IMR-90 (cell line): ENCODE data around the gene PDE11A. TPM values are rescaled to one million over a fixed set of nuclear protein-coding genes. Genes with fewer than 3 reads are reported as not detected.

ENCODE experiments used
- ATAC-seq: fragments of 200-7000 bp; cut with Tn5 transposase; 2 replicates; pipeline ENCODE4 v1.9.1; 2020; ENCODE audit warnings: low read depth, mild to moderate bottlenecking, moderate library complexity
- BruUV-seq: library from RNA; stranded (reverse); fragments of 400-500 nt; replicated peaks from 2 replicates; lab custom pipeline; 2021; lab: Mats Ljungman, UMichigan
- CTCF ChIA-PET: fragments of 300-600 bp; formaldehyde crosslinking; extraction: SDS; loops from one replicate; lab custom pipeline; 2021; ENCODE audit warnings: antibody characterized with exemption; lab: Yijun Ruan, JAX
- POLR2A ChIA-PET: fragments of 300-600 bp; sonication (Branson Sonifier 250); formaldehyde crosslinking; loops from one replicate; lab custom pipeline; 2022; ENCODE audit warnings: antibody characterized with exemption; ENCODE audit not compliant: unreplicated experiment; lab: Charles Lee
- DNase-seq: peaks from one replicate; pipeline ENCODE4 v3.0.0; 2013
- H2AFZ ChIP-seq: replicated peaks from 2 replicates; pipeline ENCODE3; 2013; ENCODE audit warnings: low read length, mild to moderate bottlenecking; ENCODE audit not compliant: poor library complexity
- H2AK5ac ChIP-seq: 2 replicates; pipeline ENCODE4 v1.6.1; 2013; ENCODE audit warnings: low read depth, low read length, inconsistent platforms
- H2AK9ac ChIP-seq: replicated peaks from 2 replicates; pipeline ENCODE3; 2013; ENCODE audit warnings: mild to moderate bottlenecking, low read depth, low read length, moderate library complexity; ENCODE audit not compliant: poor library complexity
- H2BK120ac ChIP-seq: 2 replicates; pipeline ENCODE4 v1.6.1; 2013; ENCODE audit warnings: low read depth, low read length, inconsistent platforms
- H2BK15ac ChIP-seq: 3 replicates; pipeline ENCODE4 v1.6.1; 2013; ENCODE audit warnings: low read depth, low read length, inconsistent platforms
- H2BK20ac ChIP-seq: 2 replicates; pipeline ENCODE4 v1.6.1; 2013; ENCODE audit warnings: low read depth, mild to moderate bottlenecking, inconsistent platforms, low read length, moderate library complexity
- H2BK5ac ChIP-seq: 2 replicates; pipeline ENCODE4 v1.6.1; 2013; ENCODE audit warnings: mild to moderate bottlenecking, low read depth, low read length, inconsistent platforms; ENCODE audit not compliant: poor library complexity, severe bottlenecking
- H3K14ac ChIP-seq: replicated peaks from 2 replicates; pipeline ENCODE4 v1.6.1; 2013; ENCODE audit warnings: low read depth, low read length, inconsistent platforms
- H3K18ac ChIP-seq: 2 replicates; pipeline ENCODE4 v1.6.1; 2013; ENCODE audit warnings: low read depth, low read length, control low read depth
- H3K23ac ChIP-seq: 2 replicates; pipeline ENCODE4 v1.6.1; 2013; ENCODE audit warnings: low read depth, low read length, inconsistent platforms
- H3K27ac ChIP-seq: 2 replicates; pipeline ENCODE4 v1.5.1; 2013; ENCODE audit warnings: mild to moderate bottlenecking, control low read depth, low read length; ENCODE audit not compliant: insufficient read depth
- H3K27me3 ChIP-seq: 2 replicates; pipeline ENCODE4 v1.6.1; 2013; ENCODE audit warnings: low read length; ENCODE audit not compliant: control insufficient read depth, insufficient read depth
- H3K36me3 ChIP-seq: 2 replicates; pipeline ENCODE4 v1.6.1; 2013; ENCODE audit warnings: low read length, mixed read lengths; ENCODE audit not compliant: control insufficient read depth, insufficient read depth
- H3K4ac ChIP-seq: 2 replicates; pipeline ENCODE4 v1.6.1; 2013; ENCODE audit warnings: low read depth, low read length, inconsistent platforms
- H3K4me1 ChIP-seq: 2 replicates; pipeline ENCODE4 v1.6.1; 2013; ENCODE audit warnings: low read length, mixed read lengths; ENCODE audit not compliant: control insufficient read depth, insufficient read depth
- H3K4me2 ChIP-seq: 2 replicates; pipeline ENCODE4 v1.6.1; 2013; ENCODE audit warnings: low read depth, mild to moderate bottlenecking, control low read depth, low read length, moderate library complexity
- H3K4me3 ChIP-seq: 2 replicates; pipeline ENCODE4 v1.5.1; 2013; ENCODE audit warnings: low read depth, mild to moderate bottlenecking, control low read depth, low read length, moderate library complexity; ENCODE audit not compliant: insufficient read depth
- H3K56ac ChIP-seq: 2 replicates; pipeline ENCODE4 v1.6.1; 2013; ENCODE audit warnings: low read length, inconsistent platforms; ENCODE audit not compliant: insufficient read depth; ENCODE audit errors: extremely low read depth
- H3K79me1 ChIP-seq, 2 experiments: 2 replicates each; pipeline ENCODE4 v1.6.1; 2013; ENCODE audit warnings: low read length in 2 of 2, inconsistent platforms in 1 of 2, low read depth in 1 of 2
- H3K9ac ChIP-seq: 2 replicates; pipeline ENCODE4 v1.6.1; 2013; ENCODE audit warnings: low read depth, low read length, control low read depth
- H3K9me1 ChIP-seq: 2 replicates; pipeline ENCODE4 v1.6.1; 2013; ENCODE audit warnings: low read length, inconsistent platforms; ENCODE audit not compliant: insufficient read depth
- H3K9me3 ChIP-seq: 2 replicates; pipeline ENCODE4 v1.6.1; 2013; ENCODE audit warnings: low read length; ENCODE audit not compliant: control insufficient read depth, insufficient read depth
- H4K20me1 ChIP-seq: 2 replicates; pipeline ENCODE4 v1.6.1; 2013; ENCODE audit warnings: low read length, inconsistent platforms; ENCODE audit not compliant: insufficient read depth
- H4K5ac ChIP-seq: 2 replicates; pipeline ENCODE4 v1.6.1; 2013; ENCODE audit warnings: mild to moderate bottlenecking, low read depth, low read length, control low read depth
- H4K8ac ChIP-seq, 2 experiments: 2 replicates each; pipeline ENCODE4 v1.6.1; 2013; ENCODE audit warnings: low read depth in 2 of 2, low read length in 2 of 2, control low read depth in 1 of 2, inconsistent platforms in 1 of 2
- H4K91ac ChIP-seq: 2 replicates; pipeline ENCODE4 v1.6.1; 2013; ENCODE audit warnings: low read depth, low read length, inconsistent platforms; ENCODE audit not compliant: insufficient read depth
- BHLHE40 ChIP-seq: fragments of 150-350 bp; IDR thresholded peaks from 2 replicates; pipeline ENCODE4 v1.6.1; 2016; ENCODE audit warnings: mild to moderate bottlenecking, low read depth, low read length
- whole genome bisulfite sequencing, 2 experiments: methylation state at CpG; one replicate each; pipeline versions ENCODE4 v1.1.5 to v1.1.7; 2013; ENCODE audit warnings: missing lambda C conversion rate in 2 of 2; ENCODE audit not compliant: insufficient read length in 1 of 2; ENCODE audit errors: extremely low coverage in 2 of 2; 5-methylcytosine and 5-hydroxymethylcytosine counted together
- dilution Hi-C: fragments of 300-500 bp; cut with HindIII; formaldehyde crosslinking; loops from one replicate; pipeline ENCODE4 v1.14.3; 2018; ENCODE audit warnings: low sequenced_read_pairs; ENCODE audit not compliant: unreplicated experiment
- in situ Hi-C: fragments of 300-500 bp; cut with MboI; formaldehyde crosslinking; loops from 3 replicates; pipeline ENCODE4 v1.14.3; 2019; ENCODE audit warnings: low sequenced_read_pairs, inconsistent platforms, mixed read lengths
- intact Hi-C: fragments of 100-400 bp; cut with micrococcal nuclease; formaldehyde crosslinking; loops from 2 replicates; pipeline ENCODE4 v1.10.0; 2022
- polyA plus RNA-seq, 3 experiments: library from polyadenylated mRNA; depleted of rRNA; stranded (reverse); fragments of >200 nt; gene quantifications; 2 replicates each; pipeline ENCODE4 v1.2.3, GENCODE V29; 2012; ENCODE audit warnings: low replicate concordance in 1 of 3
- total RNA-seq: library from RNA; depleted of rRNA; stranded (reverse); fragments of >200 nt; gene quantifications from 2 replicates; pipeline ENCODE4 v1.2.3, GENCODE V29; 2012
- TF ChIP-seq, protein P1 (sequence below): fragments of 150-350 bp; IDR thresholded peaks from 2 replicates; pipeline ENCODE4 v1.6.1; 2016; ENCODE audit warnings: low read depth, mild to moderate bottlenecking, low read length, moderate library complexity, borderline replicate concordance

The PDE11A gene
- total and polyA plus RNA-seq, 2 of the 4 experiments (the other 2 are of a cell fraction), result 0.21 to 0.72 TPM

DNA sequence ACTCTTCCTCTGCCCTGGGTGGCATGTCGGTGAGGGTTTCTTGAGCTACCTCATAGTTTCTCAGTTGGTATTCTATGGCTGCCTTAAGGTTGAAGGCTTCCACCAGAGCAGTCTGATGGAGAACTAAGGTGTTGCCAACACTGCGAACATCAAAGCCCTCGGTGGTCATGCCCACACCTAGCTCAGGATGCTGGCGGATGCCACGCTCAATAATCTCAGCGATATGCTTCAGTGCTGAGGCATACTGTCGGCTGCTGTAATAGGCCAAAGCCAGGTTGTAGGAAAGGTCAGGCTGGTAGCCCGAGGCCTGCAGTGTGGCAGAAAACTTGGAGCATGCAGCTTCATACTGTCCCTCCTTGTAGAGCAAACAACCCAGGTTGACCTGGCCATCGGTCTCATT, 454.7 kb downstream of the PDE11A start:
- H4K91ac ChIP-seq, result no peak overlapping the region
- CTCF ChIA-PET, result no interaction called here
- H3K9me3 ChIP-seq, result no peaks in the 10 kb centered on the region
- H2AK5ac ChIP-seq, result no peak overlapping the region
- H2BK15ac ChIP-seq, result no peak overlapping the region
- no TSS peak for BruUV-seq
- peak overlapping the region; percentile 97 for H2AFZ ChIP-seq
- TF ChIP-seq, protein P1, sequence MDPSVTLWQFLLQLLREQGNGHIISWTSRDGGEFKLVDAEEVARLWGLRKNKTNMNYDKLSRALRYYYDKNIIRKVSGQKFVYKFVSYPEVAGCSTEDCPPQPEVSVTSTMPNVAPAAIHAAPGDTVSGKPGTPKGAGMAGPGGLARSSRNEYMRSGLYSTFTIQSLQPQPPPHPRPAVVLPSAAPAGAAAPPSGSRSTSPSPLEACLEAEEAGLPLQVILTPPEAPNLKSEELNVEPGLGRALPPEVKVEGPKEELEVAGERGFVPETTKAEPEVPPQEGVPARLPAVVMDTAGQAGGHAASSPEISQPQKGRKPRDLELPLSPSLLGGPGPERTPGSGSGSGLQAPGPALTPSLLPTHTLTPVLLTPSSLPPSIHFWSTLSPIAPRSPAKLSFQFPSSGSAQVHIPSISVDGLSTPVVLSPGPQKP, result no peak
- TF ChIP-seq BHLHE40, result no peak
- intact Hi-C loops (loop anchor here (5.0 kb wide), 1 partner anchor 66 kb away; a partner anchor contains a TSS), in situ Hi-C loops (loop anchor here (5.0 kb wide), 1 partner anchor 61 kb away; no protein-coding TSS in a partner anchor), dilution Hi-C loops (no loop called here)
- peak overlapping the region; percentile 21; the same call in 1 of the 2 replicates for H3K9ac ChIP-seq
- H2AK9ac ChIP-seq, result no peak overlapping the region
- H2BK20ac ChIP-seq, result no peak overlapping the region
- no peak overlapping the region for H3K14ac ChIP-seq
- H4K5ac ChIP-seq, result peak overlapping the region; percentile 44
- no peak overlapping the region for H3K23ac ChIP-seq
- peak overlapping the region; percentile 74 to 76 for H4K8ac ChIP-seq
- H2BK5ac ChIP-seq, result no peak overlapping the region
- peak overlapping the region; percentile 92 for H3K4me3 ChIP-seq
- H3K36me3 ChIP-seq, result no peaks in the 10 kb centered on the region
- 98% methylated on average over 7 of the region's 9 CpGs; no CpG with 5 or more reads in 1 of the 2 experiments for WGBS, 2 experiments
- no peak overlapping the region; the same call in 1 of the 2 replicates for H3K4ac ChIP-seq
- DNase-seq (no peak), ATAC-seq (no peak)
- H3K79me1 ChIP-seq, result 0 out of 4 replicates have a peak, but pooled peaks cover 0 to 3% of the 10 kb centered on the region in 2 experiments
- no peak overlapping the region for H3K56ac ChIP-seq
- H3K4me2 ChIP-seq, result peak overlapping the region; percentile 62; the same call in 1 of the 2 replicates
- POLR2A ChIA-PET, result no interaction called here
- no peak overlapping the region for H3K27ac ChIP-seq
- H3K27me3 ChIP-seq, result no peaks in the 10 kb centered on the region; the same call in 1 of the 2 replicates
- H3K4me1 ChIP-seq, result no peaks in the 10 kb centered on the region; the same call in 1 of the 2 replicates
- no peak overlapping the region for H3K18ac ChIP-seq
- H3K9me1 ChIP-seq, result no peaks in the 10 kb centered on the region; the same call in 1 of the 2 replicates
- H4K20me1 ChIP-seq, result no peaks in the 10 kb centered on the region
- no peak overlapping the region for H2BK120ac ChIP-seq
